Liver (tissue), 9 donors: Measurements from ENCODE around the gene FAM43A. TPM values are rescaled to one million over a fixed set of nuclear protein-coding genes. Genes with fewer than 3 reads are reported as not detected.

Experiments used
- DNase-seq: peaks from one replicate; pipeline ENCODE4 v3.0.0-alpha.2; 2017; ENCODE audit warnings: low spot score
- H3K27ac ChIP-seq, 2 donors: one replicate each; pipeline ENCODE4 v1.7.0; 2013; ENCODE audit warnings: inconsistent platforms in 2 of 2, low read length in 2 of 2, control low read depth in 1 of 2, low read depth in 1 of 2, mild to moderate bottlenecking in 1 of 2
- H3K27me3 ChIP-seq, 4 donors: one replicate each; pipeline versions ENCODE4 v1.6.1 to v1.7.0; 2013; ENCODE audit warnings: low read length in 3 of 4, inconsistent platforms in 1 of 4, mild to moderate bottlenecking in 1 of 4, moderate library complexity in 1 of 4; ENCODE audit not compliant: control insufficient read depth in 4 of 4, insufficient read depth in 4 of 4
- H3K36me3 ChIP-seq, 4 donors: one replicate each; pipeline versions ENCODE4 v1.6.1 to v1.7.0; 2013; ENCODE audit warnings: low read length in 3 of 4, mild to moderate bottlenecking in 3 of 4, low read depth in 1 of 4, moderate library complexity in 1 of 4; ENCODE audit not compliant: control insufficient read depth in 4 of 4, insufficient read depth in 3 of 4
- H3K4me1 ChIP-seq, 4 donors: one replicate each; pipeline versions ENCODE4 v1.6.1 to v1.7.0; 2013; ENCODE audit warnings: low read length in 3 of 4, mild to moderate bottlenecking in 3 of 4, moderate library complexity in 1 of 4; ENCODE audit not compliant: control insufficient read depth in 4 of 4, insufficient read depth in 4 of 4
- H3K4me3 ChIP-seq, 3 donors: one replicate each; pipeline versions ENCODE4 v1.6.1 to v1.7.0; 2013; ENCODE audit warnings: low read length in 3 of 3, control low read depth in 1 of 3, low read depth in 1 of 3, mild to moderate bottlenecking in 1 of 3
- H3K9ac ChIP-seq, 2 donors: one replicate each; pipeline ENCODE4 v1.7.0; 2013; ENCODE audit warnings: low read length in 2 of 2, mild to moderate bottlenecking in 2 of 2, moderate library complexity in 2 of 2, control low read depth in 1 of 2, low read depth in 1 of 2
- H3K9me3 ChIP-seq, 4 donors: one replicate each; pipeline versions ENCODE4 v1.6.1 to v1.7.0; 2013; ENCODE audit warnings: low read length in 3 of 4; ENCODE audit not compliant: control insufficient read depth in 4 of 4
- EGR1 ChIP-seq, 2 donors: IDR thresholded peaks; 2 replicates each; pipeline ENCODE4 v1.6.1; 2016 to 2018; ENCODE audit warnings: antibody characterized with exemption in 2 of 2, low read depth in 2 of 2
- FOXA2 ChIP-seq: IDR thresholded peaks from 2 replicates; pipeline ENCODE4 v1.6.1; 2016; ENCODE audit warnings: antibody characterized with exemption
- GABPA ChIP-seq, 2 donors: IDR thresholded peaks in 1 of 2; conservative IDR thresholded peaks in 1 of 2; 2 replicates each; pipeline ENCODE4 v1.6.1; 2016; ENCODE audit warnings: antibody characterized with exemption in 2 of 2, mild to moderate bottlenecking in 1 of 2, moderate library complexity in 1 of 2
- HNF4A ChIP-seq, 2 donors: conservative IDR thresholded peaks; 2 replicates each; pipeline ENCODE4 v1.6.1; 2016; ENCODE audit warnings: antibody characterized with exemption in 2 of 2, mild to moderate bottlenecking in 2 of 2
- HNF4G ChIP-seq: IDR thresholded peaks from 2 replicates; pipeline ENCODE4 v1.6.1; 2016; ENCODE audit warnings: antibody characterized with exemption
- JUND ChIP-seq, 2 donors: IDR thresholded peaks; 2 replicates each; pipeline ENCODE4 v1.6.1; 2016; ENCODE audit warnings: antibody characterized with exemption in 2 of 2
- NR2F2 ChIP-seq: IDR thresholded peaks from 2 replicates; pipeline ENCODE4 v1.6.1; 2016; ENCODE audit warnings: antibody characterized with exemption
- RAD21 ChIP-seq, 2 donors: IDR thresholded peaks; 2 replicates each; pipeline ENCODE4 v1.6.1; 2016; ENCODE audit warnings: antibody characterized with exemption in 2 of 2, mild to moderate bottlenecking in 2 of 2
- RXRA ChIP-seq, 2 donors: IDR thresholded peaks; 2 replicates each; pipeline ENCODE4 v1.6.1; 2017 to 2018; ENCODE audit warnings: antibody characterized with exemption in 2 of 2, mild to moderate bottlenecking in 1 of 2
- SP1 ChIP-seq: IDR thresholded peaks from 2 replicates; pipeline ENCODE4 v1.6.1; 2018; ENCODE audit warnings: antibody characterized with exemption, mild to moderate bottlenecking
- TAF1 ChIP-seq: conservative IDR thresholded peaks from 2 replicates; pipeline ENCODE4 v1.6.1; 2016; ENCODE audit warnings: antibody characterized with exemption, mild to moderate bottlenecking
- YY1 ChIP-seq: IDR thresholded peaks from 2 replicates; pipeline ENCODE4 v1.6.1; 2016; ENCODE audit warnings: antibody characterized with exemption, mild to moderate bottlenecking
- WGBS: extraction: QIAGEN DNeasy Blood & Tissue Kit; methylation state at CpG from one replicate; pipeline ENCODE4 v1.1.7; 2013; 5-methylcytosine and 5-hydroxymethylcytosine counted together
- polyA plus RNA-seq, 2 donors: library from polyadenylated mRNA; stranded (reverse) in 1 of 2; unstranded in 1 of 2; fragments of 200-250 nt in 1 of 2; fragments of >200 nt in 1 of 2; fragmentation: Nextera tagmentation in 1 of 2; extraction: Ambion mirVana in 1 of 2; gene quantifications; one replicate each; pipeline versions ENCODE4 v1.2.1 to v1.2.3, GENCODE V29; 2013 to 2015
- total RNA-seq, 2 donors: library from RNA; depleted of rRNA; stranded (reverse); fragments of >200 nt; gene quantifications; one replicate each; pipeline ENCODE4 v1.2.3, GENCODE V29; 2014
- TF ChIP-seq, protein P1 (sequence below): IDR thresholded peaks from 2 replicates; pipeline ENCODE4 v1.6.1; 2016; ENCODE audit warnings: antibody characterized with exemption
- TF ChIP-seq, protein P2 (sequence below): IDR thresholded peaks from 2 replicates; pipeline ENCODE4 v1.6.1; 2016; ENCODE audit warnings: antibody characterized with exemption
- TF ChIP-seq, protein P3 (sequence below): fragments of 150-350 bp; IDR thresholded peaks from 2 replicates; pipeline ENCODE4 v1.5.1; 2017; ENCODE audit warnings: improper control_type of control experiment, low read depth, low read length; ENCODE audit not compliant: missing input control
- TF ChIP-seq, protein P4 (sequence below): IDR thresholded peaks from 2 replicates; pipeline ENCODE4 v1.6.1; 2016; ENCODE audit warnings: antibody characterized with exemption
- donor health status: healthy.
- donor health status: healthy.
- donor health status: healthy.
- donor health status: healthy.
- donor health status: healthy.

Gene FAM43A
- total and polyA plus RNA-seq, 4 donors: 0.83 to 4.9 (median 3.4) TPM

DNA sequence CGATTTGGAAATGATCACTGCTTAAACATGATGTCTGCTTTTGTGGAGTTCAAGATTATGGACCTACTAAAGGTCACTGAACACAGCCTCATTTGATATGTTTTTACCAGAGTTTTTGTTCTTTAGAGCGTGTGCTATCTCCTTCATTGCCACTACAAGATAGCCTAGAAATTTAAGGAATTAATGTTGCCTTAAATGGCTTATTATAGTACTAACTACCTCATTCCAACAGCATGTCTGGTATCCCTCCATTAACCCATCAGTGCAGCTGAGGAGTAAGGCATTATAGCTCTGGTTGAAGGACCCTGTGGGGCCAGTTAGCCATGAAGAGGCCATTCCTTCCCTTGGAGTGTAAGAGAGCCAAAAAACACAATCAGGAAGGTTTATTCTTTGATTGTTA lies 2.3 kb upstream of the FAM43A start:
- DNase-seq: no peak
- no peaks in the 10 kb centered on the region for H3K27me3 ChIP-seq
- no peak overlapping the region for H3K4me3 ChIP-seq
- 88% methylated on average over 2 of the region's 2 CpGs for WGBS
- no peaks in the 10 kb centered on the region for H3K36me3 ChIP-seq
- H3K4me1 ChIP-seq: peaks cover 17 to 31% (median 22%) of the 10 kb centered on the region in 4 donors
- H3K9me3 ChIP-seq: no peaks in the 10 kb centered on the region
- no peak overlapping the region for H3K27ac ChIP-seq
- H3K9ac ChIP-seq: no peak overlapping the region
- TF ChIP-seq, protein P1, sequence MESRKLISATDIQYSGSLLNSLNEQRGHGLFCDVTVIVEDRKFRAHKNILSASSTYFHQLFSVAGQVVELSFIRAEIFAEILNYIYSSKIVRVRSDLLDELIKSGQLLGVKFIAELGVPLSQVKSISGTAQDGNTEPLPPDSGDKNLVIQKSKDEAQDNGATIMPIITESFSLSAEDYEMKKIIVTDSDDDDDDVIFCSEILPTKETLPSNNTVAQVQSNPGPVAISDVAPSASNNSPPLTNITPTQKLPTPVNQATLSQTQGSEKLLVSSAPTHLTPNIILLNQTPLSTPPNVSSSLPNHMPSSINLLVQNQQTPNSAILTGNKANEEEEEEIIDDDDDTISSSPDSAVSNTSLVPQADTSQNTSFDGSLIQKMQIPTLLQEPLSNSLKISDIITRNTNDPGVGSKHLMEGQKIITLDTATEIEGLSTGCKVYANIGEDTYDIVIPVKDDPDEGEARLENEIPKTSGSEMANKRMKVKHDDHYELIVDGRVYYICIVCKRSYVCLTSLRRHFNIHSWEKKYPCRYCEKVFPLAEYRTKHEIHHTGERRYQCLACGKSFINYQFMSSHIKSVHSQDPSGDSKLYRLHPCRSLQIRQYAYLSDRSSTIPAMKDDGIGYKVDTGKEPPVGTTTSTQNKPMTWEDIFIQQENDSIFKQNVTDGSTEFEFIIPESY: no peak
- TF ChIP-seq RXRA (IDR thresholded peaks at IDR 0.05) (no peak), RAD21 (IDR thresholded peaks at IDR 0.05) (no peak), HNF4A (conservative IDR thresholded peaks at IDR 0.05) (no peak), JUND (IDR thresholded peaks at IDR 0.05) (no peak), SP1 (no peak), EGR1 (IDR thresholded peaks at IDR 0.05; ENCODE audit: low read depth in 2 of 2) (no peak), FOXA2 (no peak), GABPA (IDR thresholded peaks at IDR 0.05 in 1 of 2, conservative IDR thresholded peaks at IDR 0.05 in 1 of 2) (no peak)
- TF ChIP-seq, protein P2, sequence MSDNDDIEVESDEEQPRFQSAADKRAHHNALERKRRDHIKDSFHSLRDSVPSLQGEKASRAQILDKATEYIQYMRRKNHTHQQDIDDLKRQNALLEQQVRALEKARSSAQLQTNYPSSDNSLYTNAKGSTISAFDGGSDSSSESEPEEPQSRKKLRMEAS: no peak
- TF ChIP-seq, protein P3, sequence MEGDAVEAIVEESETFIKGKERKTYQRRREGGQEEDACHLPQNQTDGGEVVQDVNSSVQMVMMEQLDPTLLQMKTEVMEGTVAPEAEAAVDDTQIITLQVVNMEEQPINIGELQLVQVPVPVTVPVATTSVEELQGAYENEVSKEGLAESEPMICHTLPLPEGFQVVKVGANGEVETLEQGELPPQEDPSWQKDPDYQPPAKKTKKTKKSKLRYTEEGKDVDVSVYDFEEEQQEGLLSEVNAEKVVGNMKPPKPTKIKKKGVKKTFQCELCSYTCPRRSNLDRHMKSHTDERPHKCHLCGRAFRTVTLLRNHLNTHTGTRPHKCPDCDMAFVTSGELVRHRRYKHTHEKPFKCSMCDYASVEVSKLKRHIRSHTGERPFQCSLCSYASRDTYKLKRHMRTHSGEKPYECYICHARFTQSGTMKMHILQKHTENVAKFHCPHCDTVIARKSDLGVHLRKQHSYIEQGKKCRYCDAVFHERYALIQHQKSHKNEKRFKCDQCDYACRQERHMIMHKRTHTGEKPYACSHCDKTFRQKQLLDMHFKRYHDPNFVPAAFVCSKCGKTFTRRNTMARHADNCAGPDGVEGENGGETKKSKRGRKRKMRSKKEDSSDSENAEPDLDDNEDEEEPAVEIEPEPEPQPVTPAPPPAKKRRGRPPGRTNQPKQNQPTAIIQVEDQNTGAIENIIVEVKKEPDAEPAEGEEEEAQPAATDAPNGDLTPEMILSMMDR: no peak

DNA sequence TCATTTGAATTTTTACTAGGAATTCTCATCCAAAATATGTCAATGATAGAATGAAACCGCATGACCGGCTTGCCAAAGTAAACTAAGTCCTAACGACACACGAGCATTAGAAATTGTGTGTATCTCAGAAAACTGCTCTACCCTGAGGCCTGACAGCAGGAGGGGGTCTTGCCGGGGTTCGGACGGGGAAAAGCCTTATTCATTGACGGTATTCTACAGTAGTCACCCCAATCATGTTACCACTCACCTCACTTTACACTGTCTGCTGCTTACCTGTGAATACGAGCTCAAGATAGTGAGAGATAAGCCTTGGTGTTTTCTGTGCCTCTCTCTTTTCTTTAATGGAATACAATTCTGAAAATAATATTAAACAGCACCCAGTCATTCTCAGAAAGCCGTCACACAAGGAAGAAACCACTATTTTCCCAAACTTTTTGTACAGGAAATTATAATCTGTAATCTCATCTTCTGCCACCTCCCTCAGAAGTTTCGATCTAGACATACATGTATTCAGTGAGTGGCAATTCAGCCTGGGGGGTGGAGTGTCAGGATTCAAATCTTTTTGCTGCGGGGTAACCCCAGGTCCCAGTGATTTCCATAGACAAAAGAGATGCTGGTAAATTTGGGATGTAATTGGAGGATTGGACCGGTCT lies 492 bp upstream of the FAM43A start:
- no peaks in the 10 kb centered on the region for H3K27me3 ChIP-seq
- H3K36me3 ChIP-seq: no peaks in the 10 kb centered on the region
- WGBS: 49% methylated on average over 13 of the region's 13 CpGs
- H3K9me3 ChIP-seq: no peaks in the 10 kb centered on the region
- H3K9ac ChIP-seq: no peak overlapping the region
- TF ChIP-seq EGR1 (IDR thresholded peaks at IDR 0.05; ENCODE audit: low read depth in 2 of 2) (no peak), SP1 (no peak), FOXA2 (no peak), HNF4A (conservative IDR thresholded peaks at IDR 0.05) (no peak)
- no peak for DNase-seq
- H3K27ac ChIP-seq: no peak overlapping the region
- H3K4me1 ChIP-seq: peaks cover 17 to 31% (median 22%) of the 10 kb centered on the region in 4 donors
- peak overlapping the region in 1 of 3 donors; percentile 64 for H3K4me3 ChIP-seq

DNA sequence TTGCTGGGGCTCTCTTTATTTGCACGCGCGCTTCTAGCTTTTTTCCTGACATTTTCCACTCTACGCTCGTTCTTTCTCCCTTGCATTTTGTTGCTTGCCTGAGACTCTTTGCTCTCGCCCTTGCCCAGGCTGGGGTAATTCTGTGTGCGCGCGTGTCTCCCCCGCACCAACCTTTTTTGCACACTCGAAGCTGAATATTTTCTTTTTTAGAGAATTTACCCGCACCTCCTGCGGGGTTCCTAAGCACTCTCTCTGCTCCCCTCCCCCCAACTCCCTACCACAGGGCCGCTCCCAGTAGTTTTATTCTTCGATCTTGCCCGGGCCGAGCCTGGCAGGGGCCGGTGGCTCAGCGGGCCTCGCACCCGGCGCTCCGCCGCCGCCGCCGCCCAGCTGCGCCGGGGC lies 732 bp downstream of the FAM43A start:
- H3K27me3 ChIP-seq: no peaks in the 10 kb centered on the region
- no peaks in the 10 kb centered on the region for H3K9me3 ChIP-seq
- peaks cover 17 to 31% (median 22%) of the 10 kb centered on the region in 4 donors for H3K4me1 ChIP-seq
- DNase-seq: no peak
- H3K9ac ChIP-seq: no peak overlapping the region
- H3K27ac ChIP-seq: no peak overlapping the region
- WGBS: 2% methylated on average over 29 of the region's 29 CpGs
- no peaks in the 10 kb centered on the region for H3K36me3 ChIP-seq
- peak overlapping the region; percentile 50 to 64 (median 57) for H3K4me3 ChIP-seq
- TF ChIP-seq SP1 (no peak), JUND (IDR thresholded peaks at IDR 0.05) (no peak), HNF4A (conservative IDR thresholded peaks at IDR 0.05) (no peak), RAD21 (IDR thresholded peaks at IDR 0.05) (no peak), EGR1 (IDR thresholded peaks at IDR 0.05; ENCODE audit: low read depth in 2 of 2) (no peak), TAF1 (no peak), YY1 (no peak), RXRA (IDR thresholded peaks at IDR 0.05) (no peak), HNF4G (no peak), GABPA (IDR thresholded peaks at IDR 0.05 in 1 of 2, conservative IDR thresholded peaks at IDR 0.05 in 1 of 2) (no peak), FOXA2 (no peak), NR2F2 (no peak)
- TF ChIP-seq, protein P3: no peak
- TF ChIP-seq, protein P2: no peak
- TF ChIP-seq, protein P1: no peak
- TF ChIP-seq, protein P4, sequence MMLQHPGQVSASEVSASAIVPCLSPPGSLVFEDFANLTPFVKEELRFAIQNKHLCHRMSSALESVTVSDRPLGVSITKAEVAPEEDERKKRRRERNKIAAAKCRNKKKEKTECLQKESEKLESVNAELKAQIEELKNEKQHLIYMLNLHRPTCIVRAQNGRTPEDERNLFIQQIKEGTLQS: no peak
